Suprapubic skin (tissue), 4 donors: Measurements from ENCODE around the gene FDPS. TPM values are rescaled to one million over a fixed set of nuclear protein-coding genes. Genes with fewer than 3 reads are reported as not detected.

Experiments used
- DNase-seq, 2 donors: peaks; one replicate each; pipeline ENCODE4 v3.0.0-alpha.2; 2019; ENCODE audit warnings: low spot score in 2 of 2
- H3K27ac ChIP-seq: fragments of 200-600 bp; sonication (generic); one replicate; pipeline ENCODE4 v1.5.1; 2019
- H3K27me3 ChIP-seq: fragments of 200-600 bp; sonication (generic); one replicate; pipeline ENCODE4 v1.5.1; 2019
- H3K36me3 ChIP-seq: fragments of 200-600 bp; sonication (generic); one replicate; pipeline ENCODE4 v1.5.1; 2019
- H3K4me1 ChIP-seq: fragments of 200-600 bp; sonication (generic); one replicate; pipeline ENCODE4 v1.5.1; 2019
- H3K4me3 ChIP-seq: fragments of 200-600 bp; sonication (generic); one replicate; pipeline ENCODE4 v1.5.1; 2019; ENCODE audit warnings: mild to moderate bottlenecking
- H3K9me3 ChIP-seq: fragments of 200-600 bp; sonication (generic); one replicate; pipeline ENCODE4 v1.5.1; 2019
- EP300 ChIP-seq: sonication (generic); formaldehyde crosslinking; IDR thresholded peaks from one replicate; pipeline ENCODE4 v1.6.1; 2017; ENCODE audit warnings: antibody characterized with exemption
- POLR2A ChIP-seq, 2 donors: fragments of 450-650 bp; IDR thresholded peaks; one replicate each; pipeline ENCODE4 v1.6.1; 2017; ENCODE audit warnings: antibody characterized with exemption in 2 of 2, mild to moderate bottlenecking in 2 of 2, moderate library complexity in 2 of 2
- POLR2AphosphoS5 ChIP-seq, 3 donors: sonication (generic); formaldehyde crosslinking; IDR thresholded peaks; one replicate each; pipeline ENCODE4 v1.6.1; 2017; ENCODE audit warnings: antibody characterized with exemption in 3 of 3
- WGBS: methylation state at CpG from one replicate; pipeline ENCODE4 v1.1.5; 2018; 5-methylcytosine and 5-hydroxymethylcytosine counted together
- total RNA-seq, 4 donors: library from RNA; depleted of rRNA; stranded (reverse); fragments of >200 nt; gene quantifications; one replicate each; pipeline ENCODE4 v1.1.0, GENCODE V29; 2016
- TF ChIP-seq, protein P1 (sequence below), 2 donors: fragments of 200-600 bp in 1 of 2; fragments of 450-650 bp in 1 of 2; sonication (generic) in 1 of 2; IDR thresholded peaks; one replicate each; pipeline ENCODE4 v1.5.1; 2016 to 2019; ENCODE audit warnings: antibody characterized with exemption in 2 of 2, mild to moderate bottlenecking in 1 of 2, moderate library complexity in 1 of 2

The FDPS gene
- total RNA-seq, 4 donors from 2014 or later = 110 to 194 (median 147) TPM

- H3K4me3 ChIP-seq = peak overlapping the region; percentile 81
- peaks cover 26% of the 10 kb centered on the region for H3K4me1 ChIP-seq
- no peak for DNase-seq
- TF ChIP-seq, protein P1, sequence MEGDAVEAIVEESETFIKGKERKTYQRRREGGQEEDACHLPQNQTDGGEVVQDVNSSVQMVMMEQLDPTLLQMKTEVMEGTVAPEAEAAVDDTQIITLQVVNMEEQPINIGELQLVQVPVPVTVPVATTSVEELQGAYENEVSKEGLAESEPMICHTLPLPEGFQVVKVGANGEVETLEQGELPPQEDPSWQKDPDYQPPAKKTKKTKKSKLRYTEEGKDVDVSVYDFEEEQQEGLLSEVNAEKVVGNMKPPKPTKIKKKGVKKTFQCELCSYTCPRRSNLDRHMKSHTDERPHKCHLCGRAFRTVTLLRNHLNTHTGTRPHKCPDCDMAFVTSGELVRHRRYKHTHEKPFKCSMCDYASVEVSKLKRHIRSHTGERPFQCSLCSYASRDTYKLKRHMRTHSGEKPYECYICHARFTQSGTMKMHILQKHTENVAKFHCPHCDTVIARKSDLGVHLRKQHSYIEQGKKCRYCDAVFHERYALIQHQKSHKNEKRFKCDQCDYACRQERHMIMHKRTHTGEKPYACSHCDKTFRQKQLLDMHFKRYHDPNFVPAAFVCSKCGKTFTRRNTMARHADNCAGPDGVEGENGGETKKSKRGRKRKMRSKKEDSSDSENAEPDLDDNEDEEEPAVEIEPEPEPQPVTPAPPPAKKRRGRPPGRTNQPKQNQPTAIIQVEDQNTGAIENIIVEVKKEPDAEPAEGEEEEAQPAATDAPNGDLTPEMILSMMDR (IDR thresholded peaks at IDR 0.05) = no peak
- no peak for TF ChIP-seq EP300
- TF ChIP-seq POLR2AphosphoS5 (IDR thresholded peaks at IDR 0.05) = no peak
- no peak for TF ChIP-seq POLR2A (IDR thresholded peaks at IDR 0.05)
- 45% methylated on average over 10 of the region's 10 CpGs for WGBS
- H3K27ac ChIP-seq = no peak overlapping the region
- H3K9me3 ChIP-seq = no peaks in the 10 kb centered on the region
- H3K36me3 ChIP-seq = no peaks in the 10 kb centered on the region
- no peaks in the 10 kb centered on the region for H3K27me3 ChIP-seq
Observed at GRCh38 chr1:155278689-155279160, 29.9 kb upstream of the FDPS start.

GRCh38 chr1:155279268-155279667 lies 29.4 kb upstream of the FDPS start:
- WGBS = 83% methylated on average over 2 of the region's 2 CpGs
- H3K36me3 ChIP-seq = no peaks in the 10 kb centered on the region
- H3K27me3 ChIP-seq = no peaks in the 10 kb centered on the region
- no peak for DNase-seq
- H3K9me3 ChIP-seq = no peaks in the 10 kb centered on the region
- H3K27ac ChIP-seq = no peak overlapping the region
- H3K4me3 ChIP-seq = no peak overlapping the region
- H3K4me1 ChIP-seq = peaks cover 22% of the 10 kb centered on the region
- TF ChIP-seq, protein P1 (IDR thresholded peaks at IDR 0.05) = no peak
- no peak for TF ChIP-seq EP300
- TF ChIP-seq POLR2AphosphoS5 (IDR thresholded peaks at IDR 0.05) = no peak
- no peak for TF ChIP-seq POLR2A (IDR thresholded peaks at IDR 0.05)

GRCh38 chr1:155282488-155283091 lies 26.1 kb upstream of the FDPS start:
- Histone ChIP-seq H3K9me3 (no peaks in the 10 kb centered on the region), H3K4me3 (no peak overlapping the region), H3K27me3 (no peaks in the 10 kb centered on the region), H3K4me1 (peaks cover 14% of the 10 kb centered on the region), H3K27ac (no peak overlapping the region), H3K36me3 (peaks cover 2% of the 10 kb centered on the region)
- TF ChIP-seq POLR2AphosphoS5 (IDR thresholded peaks at IDR 0.05) (no peak), EP300 (no peak), POLR2A (IDR thresholded peaks at IDR 0.05) (no peak)
- TF ChIP-seq, protein P1 (IDR thresholded peaks at IDR 0.05) = no peak
- no peak for DNase-seq
- WGBS = 93% methylated on average over 25 of the region's 29 CpGs

DNA sequence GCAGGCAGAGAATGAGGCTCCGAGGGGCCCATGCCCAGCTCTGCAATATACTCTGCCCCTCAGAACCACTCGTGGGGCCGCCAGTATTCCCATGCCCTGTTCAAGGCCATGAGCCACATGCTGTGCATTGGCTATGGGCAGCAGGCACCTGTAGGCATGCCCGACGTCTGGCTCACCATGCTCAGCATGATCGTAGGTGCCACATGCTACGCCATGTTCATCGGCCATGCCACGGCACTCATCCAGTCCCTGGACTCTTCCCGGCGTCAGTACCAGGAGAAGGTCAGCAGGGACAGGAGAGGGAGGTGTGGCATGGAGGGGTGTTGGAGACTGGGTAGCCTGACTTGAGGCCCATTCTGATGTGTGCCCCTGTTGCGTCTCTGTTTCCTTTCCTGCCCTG lies 24.2 kb upstream of the FDPS start:
- WGBS = 97% methylated on average over 10 of the region's 12 CpGs

GRCh38 chr1:155285063-155285462 lies 23.6 kb upstream of the FDPS start:
- Histone ChIP-seq H3K27me3 (no peaks in the 10 kb centered on the region), H3K4me3 (no peak overlapping the region), H3K4me1 (no peaks in the 10 kb centered on the region), H3K27ac (no peak overlapping the region), H3K9me3 (no peaks in the 10 kb centered on the region), H3K36me3 (peaks cover 9% of the 10 kb centered on the region)
- TF ChIP-seq EP300 (no peak), POLR2A (IDR thresholded peaks at IDR 0.05) (no peak), POLR2AphosphoS5 (IDR thresholded peaks at IDR 0.05) (no peak)
- TF ChIP-seq, protein P1 (IDR thresholded peaks at IDR 0.05) = no peak
- no peak for DNase-seq
- 90% methylated on average over 14 of the region's 14 CpGs for WGBS

More for the DNA sequence above, 24.2 kb upstream of the FDPS start:
- Histone ChIP-seq H3K4me1 (no peaks in the 10 kb centered on the region), H3K27ac (no peak overlapping the region), H3K27me3 (no peaks in the 10 kb centered on the region), H3K36me3 (peaks cover 9% of the 10 kb centered on the region), H3K9me3 (no peaks in the 10 kb centered on the region), H3K4me3 (no peak overlapping the region)
- TF ChIP-seq EP300 = no peak
- no peak for TF ChIP-seq POLR2A (IDR thresholded peaks at IDR 0.05)
- no peak for DNase-seq
